Heart right ventricle (tissue), 16 donors: ENCODE data around the gene IKZF4. TPM values are rescaled to one million over a fixed set of nuclear protein-coding genes. Genes with fewer than 3 reads are reported as not detected.
A peak's percentile ranks its signal among the peaks of the same experiment; 100 is the strongest.

Experiments
- ATAC-seq, 8 donors: fragments of 200-7000 bp; cut with Tn5 transposase; one replicate each; pipeline ENCODE4 v1.9.1; 2020; ENCODE audit warnings: mild to moderate bottlenecking in 8 of 8, moderate library complexity in 8 of 8, moderate number of reproducible peaks in 1 of 8
- DNase-seq, 2 donors: peaks; one replicate each; pipeline ENCODE4 v3.0.0-alpha.2; 2020
- H3K27ac ChIP-seq, 10 donors: fragments of 200-600 bp; sonication (generic) in 2 of 10; one replicate each; pipeline versions ENCODE4 v1.5.0 to v1.8.0; 2020 to 2022; ENCODE audit warnings: mild to moderate bottlenecking in 3 of 10
- H3K27me3 ChIP-seq, 7 donors: fragments of 200-600 bp; one replicate each; pipeline ENCODE4 v1.8.0; 2021 to 2022; ENCODE audit warnings: mild to moderate bottlenecking in 2 of 7
- H3K36me3 ChIP-seq, 9 donors: fragments of 200-600 bp; sonication (generic) in 1 of 9; one replicate each; pipeline versions ENCODE4 v1.5.0 to v1.8.0; 2020 to 2022; ENCODE audit warnings: mild to moderate bottlenecking in 2 of 9
- H3K4me1 ChIP-seq, 9 donors: fragments of 200-600 bp; sonication (generic) in 1 of 9; one replicate each; pipeline versions ENCODE4 v1.5.0 to v1.8.0; 2020 to 2022; ENCODE audit warnings: mild to moderate bottlenecking in 4 of 9
- H3K4me3 ChIP-seq, 10 donors: fragments of 200-600 bp; sonication (generic) in 2 of 10; one replicate each; pipeline versions ENCODE4 v1.5.0 to v1.8.0; 2020 to 2022; ENCODE audit warnings: mild to moderate bottlenecking in 7 of 10, moderate library complexity in 2 of 10
- H3K9me3 ChIP-seq, 11 donors: fragments of 200-600 bp in 10 of 11; sonication (generic) in 2 of 11; one replicate each; pipeline versions ENCODE4 v1.5.0 to v1.8.0; 2013 to 2022; ENCODE audit warnings: mild to moderate bottlenecking in 2 of 11, control low read depth in 1 of 11, moderate library complexity in 1 of 11
- CTCF ChIP-seq, 9 donors: fragments of 200-600 bp; sonication (generic) in 2 of 9; IDR thresholded peaks; one replicate each; pipeline versions ENCODE4 v1.5.0 to v1.8.0; 2021 to 2022; ENCODE audit warnings: antibody characterized with exemption in 9 of 9, mild to moderate bottlenecking in 5 of 9, moderate library complexity in 1 of 9
- WGBS, 2 donors: extraction: QIAGEN DNeasy Blood & Tissue Kit; methylation state at CpG; one replicate each; pipeline ENCODE4 v1.1.7; 2013; ENCODE audit warnings: inconsistent platforms in 1 of 2; 5-methylcytosine and 5-hydroxymethylcytosine counted together
- intact Hi-C, 10 donors: fragments of 100-400 bp; cut with DNase I; formaldehyde crosslinking; loops; one replicate each; pipeline versions ENCODE4 v1.11.1 to v1.14.2; 2022
- polyA plus RNA-seq, 2 donors: library from polyadenylated mRNA; stranded (reverse); fragments of 200-250 nt; gene quantifications; one replicate each; pipeline ENCODE4 v1.2.3, GENCODE V29; 2013
- total RNA-seq, 10 donors: library from RNA; stranded (reverse); fragmentation: NEBNext Ultra II Directional in 3 of 10; extraction: Animal tissue kit (Norgen Biotek cat#: 25700) in 3 of 10; gene quantifications; one replicate each; pipeline versions ENCODE4 v1.2.1 to v1.2.4, GENCODE V29; 2021 to 2023
- donor health status: Arrhythmogenic right ventricular cardiomyopathy.
- donor health status: ischemic (EF 13 %, LVEDD 7.1; RV severe dilation, severe dysfunction).
- donor health status: healthy with polysubstance abuse.
- donor health status: DM: no; HTN: yes; CAD: no.
- donor health status: DM: no; HTN: no; CAD: no.
- donor health status: ischemic (EF 25% LVEDD 6.9; RV normal size, moderate dysfunction).
- donor health status: ischemic (EF 25% LVEDD 5.7; RV mildly dilated, moderate dysfunction).
- donor health status: healthy.
- donor health status: DM: yes; HTN: yes; CAD: no.
- donor health status: Ischemic cardiomyopathy.
- donor health status: ischemic (EF 35%, LVEDD 5.7; RV mildly dilated, moderate dysfunction).
- donor health status: nonischemic (EF 11% LVEDD 7.7; RV severe dilation, severe dysfunction).
- donor health status: DM: yes; HTN: yes; CAD: no.
- donor health status: PGD.
- donor health status: ischemic (EF 29% LVEDD 5.4; RV normal size, mild dysfunction).
- donor health status: nonischemic (EF 23%, LVEDD 6.1; RV moderate dilation, normal function).

The IKZF4 gene
- total and polyA plus RNA-seq, 12 donors = 1.6 to 10.1 (median 7.1) TPM

GRCh38 chr12:56086608-56087007 lies 65.8 kb downstream of the IKZF4 start:
- no peak overlapping the region for H3K27ac ChIP-seq
- intact Hi-C loops = no loop called here
- 79 to 80% methylated on average over 6 of the region's 6 CpGs for WGBS, 2 donors

GRCh38 chr12:56087220-56087619 lies 66.4 kb downstream of the IKZF4 start:
- peak overlapping the region in 8 of 10 donors; percentile 6 to 80 (median 52) for H3K27ac ChIP-seq
- H3K27me3 ChIP-seq = peaks cover 0 to 4% (median 0%) of the 10 kb centered on the region in 7 donors
- H3K4me3 ChIP-seq = no peak overlapping the region
- H3K4me1 ChIP-seq = peaks cover 0 to 13% (median 0%) of the 10 kb centered on the region in 9 donors
- H3K9me3 ChIP-seq = no peaks in the 10 kb centered on the region
- DNase-seq = peak; percentile 81
- intact Hi-C loops = no loop called here
- ATAC-seq = peak; percentile 83 to 98 (median 94)
- no peaks in the 10 kb centered on the region for H3K36me3 ChIP-seq
- TF ChIP-seq CTCF (IDR thresholded peaks at IDR 0.05) = no peak
- WGBS, 2 donors = 41 to 53% methylated on average over 6 of the region's 6 CpGs

More at GRCh38 chr12:56086608-56087007, 65.8 kb downstream of the IKZF4 start:
- Histone ChIP-seq H3K9me3 (no peaks in the 10 kb centered on the region), H3K4me3 (no peak overlapping the region), H3K36me3 (no peaks in the 10 kb centered on the region), H3K27me3 (peaks cover 0 to 10% (median 0%) of the 10 kb centered on the region in 7 donors), H3K4me1 (peaks cover 0 to 13% (median 0%) of the 10 kb centered on the region in 9 donors)
- TF ChIP-seq CTCF (IDR thresholded peaks at IDR 0.05) = no peak
- DNase-seq (no peak), ATAC-seq (no peak)

Other genes starting within 250 kb of the IKZF4 start
- 10 to 100 TPM; 47.5 to 58.0 (median 53.2) TPM for gene SARNP, start 203.3 kb upstream of the IKZF4 start, total RNA-seq
- 100 to 1,000 TPM in 1 of 2 donors, 10 to 100 TPM in 1; 90.3 to 136 TPM for gene SARNP, start 203.3 kb upstream of the IKZF4 start, polyA plus RNA-seq
- 10 to 100 TPM; 10.3 to 36.9 (median 17.4) TPM for gene ORMDL2, start 203.0 kb upstream of the IKZF4 start, total RNA-seq
- 10 to 100 TPM; 33.7 to 82.9 TPM for gene ORMDL2, start 203.0 kb upstream of the IKZF4 start, polyA plus RNA-seq
- 10 to 100 TPM; 12.5 to 20.8 (median 17.0) TPM for gene DNAJC14, start 191.5 kb upstream of the IKZF4 start, total RNA-seq
- 10 to 100 TPM in 1 of 2 donors, 1 to 10 TPM in 1; 7.9 to 15.7 TPM for gene DNAJC14, start 191.5 kb upstream of the IKZF4 start, polyA plus RNA-seq
- 10 to 100 TPM in 2 of 10 donors, 1 to 10 TPM in 4, under 1 TPM in 4; 0.72 to 11.5 (median 1.8) TPM for gene MMP19, start 178.1 kb upstream of the IKZF4 start, total RNA-seq
- 1 to 10 TPM; 4.3 to 6.0 TPM for gene MMP19, start 178.1 kb upstream of the IKZF4 start, polyA plus RNA-seq
- 10 to 100 TPM; 10.9 to 19.6 (median 16.7) TPM for gene PYM1, start 93.1 kb upstream of the IKZF4 start, total RNA-seq
- gene PYM1, start 93.1 kb upstream of the IKZF4 start, polyA plus RNA-seq = 10 to 100 TPM; 20.4 to 48.6 TPM
- 10 to 100 TPM in 3 of 10 donors, 1 to 10 TPM in 7; 4.6 to 15.5 (median 7.0) TPM for gene DGKA, start 89.9 kb upstream of the IKZF4 start, total RNA-seq
- 10 to 100 TPM in 1 of 2 donors, 1 to 10 TPM in 1; 6.4 to 17.3 TPM for gene DGKA, start 89.9 kb upstream of the IKZF4 start, polyA plus RNA-seq
- 1 to 10 TPM in 2 of 10 donors, under 1 TPM in 8; 0.26 to 1.3 (median 0.58) TPM for gene PMEL, start 55.0 kb upstream of the IKZF4 start, total RNA-seq
- gene PMEL, start 55.0 kb upstream of the IKZF4 start, polyA plus RNA-seq = under 1 TPM; 0.49 to 0.66 TPM
- gene CDK2, start 54.2 kb upstream of the IKZF4 start, total RNA-seq = 10 to 100 TPM in 4 of 10 donors, 1 to 10 TPM in 6; 5.1 to 15.2 (median 8.4) TPM
- 10 to 100 TPM in 1 of 2 donors, 1 to 10 TPM in 1; 6.9 to 18.4 TPM for gene CDK2, start 54.2 kb upstream of the IKZF4 start, polyA plus RNA-seq
- 100 to 1,000 TPM; 107 to 137 (median 122) TPM for gene RAB5B, start 47.0 kb upstream of the IKZF4 start, total RNA-seq
- 10 to 100 TPM; 35.3 to 62.4 TPM for gene RAB5B, start 47.0 kb upstream of the IKZF4 start, polyA plus RNA-seq
- gene SUOX, start 23.8 kb upstream of the IKZF4 start, total RNA-seq = 10 to 100 TPM; 28.2 to 44.8 (median 31.4) TPM
- 10 to 100 TPM; 23.2 to 23.9 TPM for gene SUOX, start 23.8 kb upstream of the IKZF4 start, polyA plus RNA-seq
- 10 to 100 TPM in 9 of 10 donors, 1 to 10 TPM in 1; 6.9 to 39.6 (median 19.3) TPM for gene RPS26, start 20.9 kb downstream of the IKZF4 start, total RNA-seq
- 1,000 to 10,000 TPM; 1,156 to 1,370 TPM for gene RPS26, start 20.9 kb downstream of the IKZF4 start, polyA plus RNA-seq
- gene ERBB3, start 59.1 kb downstream of the IKZF4 start, total RNA-seq = 1 to 10 TPM in 9 of 10 donors, under 1 TPM in 1; 0.80 to 6.1 (median 2.9) TPM
- gene ERBB3, start 59.1 kb downstream of the IKZF4 start, polyA plus RNA-seq = 1 to 10 TPM; 2.1 to 7.8 TPM
- gene PA2G4, start 83.5 kb downstream of the IKZF4 start, total RNA-seq = 10 to 100 TPM; 64.3 to 91.9 (median 71.5) TPM
- 100 to 1,000 TPM in 1 of 2 donors, 10 to 100 TPM in 1; 79.4 to 148 TPM for gene PA2G4, start 83.5 kb downstream of the IKZF4 start, polyA plus RNA-seq
- 1,000 to 10,000 TPM; 1,835 to 2,619 (median 2,004) TPM for gene RPL41, start 95.6 kb downstream of the IKZF4 start, total RNA-seq
- gene RPL41, start 95.6 kb downstream of the IKZF4 start, polyA plus RNA-seq = 1,000 to 10,000 TPM in 1 of 2 donors, 100 to 1,000 TPM in 1; 475 to 5,263 TPM
- 1 to 10 TPM; 3.6 to 5.8 (median 4.9) TPM for gene ZC3H10, start 97.2 kb downstream of the IKZF4 start, total RNA-seq
- 1 to 10 TPM; 2.1 to 3.4 TPM for gene ZC3H10, start 97.2 kb downstream of the IKZF4 start, polyA plus RNA-seq
- gene ESYT1, start 107.2 kb downstream of the IKZF4 start, total RNA-seq = 10 to 100 TPM; 28.8 to 47.5 (median 31.9) TPM
- 10 to 100 TPM; 20.9 to 57.3 TPM for gene ESYT1, start 107.2 kb downstream of the IKZF4 start, polyA plus RNA-seq
- gene MYL6B, start 131.5 kb downstream of the IKZF4 start, total RNA-seq = 10 to 100 TPM; 39.8 to 61.9 (median 49.9) TPM
- 10 to 100 TPM; 31.9 to 64.0 TPM for gene MYL6B, start 131.5 kb downstream of the IKZF4 start, polyA plus RNA-seq
- gene MYL6, start 137.3 kb downstream of the IKZF4 start, total RNA-seq = 1,000 to 10,000 TPM in 1 of 10 donors, 100 to 1,000 TPM in 9; 355 to 1,188 (median 413) TPM
- gene MYL6, start 137.3 kb downstream of the IKZF4 start, polyA plus RNA-seq = 1,000 to 10,000 TPM in 1 of 2 donors, 100 to 1,000 TPM in 1; 670 to 2,127 TPM
- 10 to 100 TPM; 56.2 to 81.9 (median 62.8) TPM for gene SMARCC2, start 168.4 kb downstream of the IKZF4 start, total RNA-seq
- 10 to 100 TPM; 16.2 to 28.8 TPM for gene SMARCC2, start 168.4 kb downstream of the IKZF4 start, polyA plus RNA-seq
- gene RNF41, start 200.9 kb downstream of the IKZF4 start, total RNA-seq = 10 to 100 TPM; 43.6 to 66.3 (median 47.0) TPM
- 10 to 100 TPM in 1 of 2 donors, 1 to 10 TPM in 1; 7.0 to 27.0 TPM for gene RNF41, start 200.9 kb downstream of the IKZF4 start, polyA plus RNA-seq
- 10 to 100 TPM; 16.2 to 25.3 (median 20.4) TPM for gene NABP2, start 203.3 kb downstream of the IKZF4 start, total RNA-seq
- 10 to 100 TPM; 13.5 to 27.7 TPM for gene NABP2, start 203.3 kb downstream of the IKZF4 start, polyA plus RNA-seq
- gene SLC39A5, start 209.0 kb downstream of the IKZF4 start, total RNA-seq = not detected
- under 1 TPM; 0.20 to 0.59 TPM for gene SLC39A5, start 209.0 kb downstream of the IKZF4 start, polyA plus RNA-seq
- 10 to 100 TPM; 22.2 to 30.9 (median 26.5) TPM for gene ANKRD52, start 237.3 kb downstream of the IKZF4 start, total RNA-seq
- 10 to 100 TPM; 10.2 to 10.8 TPM for gene ANKRD52, start 237.3 kb downstream of the IKZF4 start, polyA plus RNA-seq
- 100 to 1,000 TPM in 9 of 10 donors, 10 to 100 TPM in 1; 55.5 to 258 (median 147) TPM for gene COQ10A, start 245.9 kb downstream of the IKZF4 start, total RNA-seq
- 100 to 1,000 TPM; 101 to 245 TPM for gene COQ10A, start 245.9 kb downstream of the IKZF4 start, polyA plus RNA-seq